ENCODE results near the gene TLX1. TPM values are rescaled to one million over a fixed set of nuclear protein-coding genes. Genes with fewer than 3 reads are reported as not detected.
A peak's percentile ranks its signal among the peaks of the same experiment; 100 is the strongest.

TLX1 gene
- total and polyA plus RNA-seq, 9 donors = not detected

DNA sequence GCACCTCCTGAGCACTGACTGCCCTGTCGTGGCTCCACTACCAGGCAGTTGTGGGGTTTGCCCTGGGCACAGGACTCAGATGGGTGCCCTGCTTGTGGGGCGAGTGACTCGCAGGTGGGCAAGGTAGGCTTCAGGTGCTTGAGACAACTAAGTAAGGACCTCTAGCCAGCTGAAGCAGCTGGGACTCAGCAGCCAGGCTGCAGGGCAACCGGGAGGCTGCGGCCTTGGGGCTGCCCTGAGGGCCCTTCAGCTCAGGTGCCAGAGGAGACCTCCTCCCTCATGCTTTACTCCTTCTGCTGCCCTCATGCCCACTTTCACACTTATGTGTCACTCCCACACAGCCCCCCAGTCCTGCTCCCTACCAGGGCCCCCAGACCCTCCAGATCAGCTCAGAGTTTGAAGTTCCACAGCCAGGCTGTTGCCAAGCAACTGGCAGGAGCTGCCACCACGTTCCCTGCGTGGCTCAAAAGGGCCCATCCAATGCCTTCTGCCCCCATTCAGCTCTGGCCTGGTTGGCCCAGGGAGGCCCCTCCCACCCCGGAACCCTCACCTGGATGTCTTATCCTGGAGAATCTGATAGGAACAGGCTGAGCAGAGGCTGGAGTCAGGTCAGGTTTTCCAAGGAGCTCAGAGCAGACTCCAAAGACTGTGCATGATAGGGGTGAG lies 10.0 kb downstream of the TLX1 start:
- no peak overlapping the region for H3K27ac ChIP-seq
- intact Hi-C loops (cut with DNase I) = loop anchor here in 1 of 4 donors (10.0 kb wide), 1 partner anchor 86 kb away; no protein-coding TSS in a partner anchor
- 42 to 46% (median 42%) methylated on average over 8 of the region's 8 CpGs for WGBS, 3 donors

DNA sequence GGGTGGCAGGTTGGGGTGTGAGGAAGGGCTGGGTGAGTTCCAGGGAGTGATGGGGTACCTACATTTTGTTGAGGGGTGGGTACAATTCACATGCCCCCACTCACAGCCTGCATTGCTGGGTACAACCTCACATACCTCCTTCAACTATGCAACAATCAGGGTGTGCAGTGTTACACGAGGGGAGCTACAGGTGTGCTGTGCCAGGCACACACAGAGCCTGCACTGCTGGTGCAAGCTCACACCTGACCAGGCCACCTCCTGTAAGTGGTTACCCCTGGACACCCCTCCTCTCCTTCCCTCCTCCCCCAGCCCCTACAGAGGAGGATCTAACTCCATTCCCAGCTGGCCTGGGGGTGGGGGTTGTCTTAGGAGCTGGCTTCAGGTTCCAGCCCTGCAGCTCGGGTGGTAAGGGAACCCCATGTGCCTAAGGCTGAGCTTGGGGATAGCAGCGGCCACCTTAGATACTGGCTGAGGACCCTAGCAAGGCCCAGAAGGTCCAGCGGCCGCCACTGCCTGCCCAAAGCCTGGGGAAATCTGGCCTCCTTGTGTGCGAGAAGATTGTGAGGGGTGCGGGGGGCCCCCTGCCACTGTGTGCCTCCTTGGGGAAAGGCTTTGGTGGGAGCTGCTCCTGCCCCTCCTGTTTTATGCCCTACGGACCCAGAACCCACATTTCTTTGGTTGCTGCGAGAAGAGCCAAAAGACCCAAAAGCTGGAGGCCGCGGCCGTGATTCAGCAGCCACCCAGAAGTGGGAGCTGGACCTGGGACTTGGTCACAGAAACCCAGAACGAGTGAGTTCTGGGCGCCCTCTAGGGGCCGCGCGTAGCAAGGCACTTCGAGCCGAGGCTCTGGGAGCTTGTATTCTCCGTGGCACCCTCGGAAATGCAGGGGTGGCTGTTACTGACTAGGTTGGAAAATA lies 10.8 kb downstream of the TLX1 start:
- H3K4me1 ChIP-seq (ENCODE audit: insufficient read depth) = no peaks in the 10 kb centered on the region
- H3K9me3 ChIP-seq = no peaks in the 10 kb centered on the region
- TF ChIP-seq, protein P1, sequence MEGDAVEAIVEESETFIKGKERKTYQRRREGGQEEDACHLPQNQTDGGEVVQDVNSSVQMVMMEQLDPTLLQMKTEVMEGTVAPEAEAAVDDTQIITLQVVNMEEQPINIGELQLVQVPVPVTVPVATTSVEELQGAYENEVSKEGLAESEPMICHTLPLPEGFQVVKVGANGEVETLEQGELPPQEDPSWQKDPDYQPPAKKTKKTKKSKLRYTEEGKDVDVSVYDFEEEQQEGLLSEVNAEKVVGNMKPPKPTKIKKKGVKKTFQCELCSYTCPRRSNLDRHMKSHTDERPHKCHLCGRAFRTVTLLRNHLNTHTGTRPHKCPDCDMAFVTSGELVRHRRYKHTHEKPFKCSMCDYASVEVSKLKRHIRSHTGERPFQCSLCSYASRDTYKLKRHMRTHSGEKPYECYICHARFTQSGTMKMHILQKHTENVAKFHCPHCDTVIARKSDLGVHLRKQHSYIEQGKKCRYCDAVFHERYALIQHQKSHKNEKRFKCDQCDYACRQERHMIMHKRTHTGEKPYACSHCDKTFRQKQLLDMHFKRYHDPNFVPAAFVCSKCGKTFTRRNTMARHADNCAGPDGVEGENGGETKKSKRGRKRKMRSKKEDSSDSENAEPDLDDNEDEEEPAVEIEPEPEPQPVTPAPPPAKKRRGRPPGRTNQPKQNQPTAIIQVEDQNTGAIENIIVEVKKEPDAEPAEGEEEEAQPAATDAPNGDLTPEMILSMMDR (IDR thresholded peaks at IDR 0.05) = peak; percentile 51 to 74 (median 59)
- TF ChIP-seq POLR2A (IDR thresholded peaks at IDR 0.05) = no peak
- peak; percentile 54 to 83 (median 67) for DNase-seq
- intact Hi-C loops (cut with DNase I) = loop anchor here in 1 of 4 donors (10.0 kb wide), 1 partner anchor 87 kb away; no protein-coding TSS in a partner anchor
- 7 to 9% (median 9%) methylated on average over 21 of the region's 21 CpGs for WGBS, 3 donors
- H3K27ac ChIP-seq = no peak overlapping the region
- peaks cover 7% of the 10 kb centered on the region for H3K27me3 ChIP-seq
- H3K36me3 ChIP-seq = no peaks in the 10 kb centered on the region
- H3K4me3 ChIP-seq = no peak overlapping the region

More for the DNA sequence above, 10.0 kb downstream of the TLX1 start:
- DNase-seq = no peak
- Histone ChIP-seq H3K27me3 (peaks cover 7% of the 10 kb centered on the region), H3K4me1 (ENCODE audit: insufficient read depth) (no peaks in the 10 kb centered on the region), H3K9me3 (no peaks in the 10 kb centered on the region), H3K36me3 (no peaks in the 10 kb centered on the region), H3K4me3 (no peak overlapping the region)
- TF ChIP-seq EP300 (IDR thresholded peaks at IDR 0.05) (no peak), POLR2A (IDR thresholded peaks at IDR 0.05) (no peak)
- TF ChIP-seq, protein P1 (IDR thresholded peaks at IDR 0.05) = no peak

DNA sequence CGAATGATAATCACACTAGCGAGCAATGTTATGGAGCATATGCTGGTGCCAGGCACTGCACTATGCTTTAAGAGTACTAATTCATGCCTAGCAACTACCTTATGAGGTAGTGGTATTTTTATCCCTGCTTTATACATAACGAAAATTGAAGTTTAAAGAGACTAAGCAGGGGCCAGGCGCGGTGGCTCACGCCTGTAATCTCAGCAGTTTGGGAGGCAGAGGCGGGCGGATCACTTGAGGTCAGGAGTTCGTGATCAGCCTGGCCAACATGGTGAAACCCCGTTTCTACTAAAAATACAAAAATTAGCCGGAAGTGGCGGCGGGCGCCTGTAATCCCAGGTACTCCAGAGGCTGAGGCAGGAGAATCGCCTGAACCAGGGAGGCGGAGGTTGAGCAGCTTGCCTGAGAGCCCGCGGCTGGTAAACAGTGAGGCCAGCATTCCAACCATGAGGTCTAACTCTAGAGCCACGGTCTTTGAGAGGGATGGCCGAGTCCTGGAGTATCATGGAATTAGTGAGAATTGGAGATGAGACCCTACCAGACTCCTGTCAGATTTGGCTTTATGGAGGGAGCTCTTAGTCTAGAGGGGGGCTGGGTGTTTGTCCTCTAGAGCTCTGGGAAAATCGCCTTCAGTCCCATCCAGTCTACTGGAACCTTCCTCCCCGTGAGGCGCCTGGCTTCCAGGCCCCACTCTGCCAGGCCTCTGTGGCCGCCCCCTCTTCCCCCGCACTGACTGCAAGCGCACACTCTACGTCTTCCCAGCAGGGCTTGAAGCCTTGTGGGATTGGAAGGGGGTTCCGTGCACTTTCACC lies 11.6 kb downstream of the TLX1 start:
- intact Hi-C loops (cut with DNase I) = loop anchor here in 1 of 4 donors (10.0 kb wide), 1 partner anchor 88 kb away; no protein-coding TSS in a partner anchor
- Histone ChIP-seq H3K27ac (no peak overlapping the region), H3K4me1 (ENCODE audit: insufficient read depth) (no peaks in the 10 kb centered on the region), H3K9me3 (no peaks in the 10 kb centered on the region), H3K27me3 (peaks cover 7% of the 10 kb centered on the region), H3K4me3 (no peak overlapping the region), H3K36me3 (no peaks in the 10 kb centered on the region)
- DNase-seq = no peak
- TF ChIP-seq POLR2A (IDR thresholded peaks at IDR 0.05) (no peak), EP300 (IDR thresholded peaks at IDR 0.05) (no peak)
- TF ChIP-seq, protein P1 (IDR thresholded peaks at IDR 0.05) = no peak
- 17 to 29% (median 21%) methylated on average over 28 of the region's 28 CpGs for WGBS, 3 donors

DNA sequence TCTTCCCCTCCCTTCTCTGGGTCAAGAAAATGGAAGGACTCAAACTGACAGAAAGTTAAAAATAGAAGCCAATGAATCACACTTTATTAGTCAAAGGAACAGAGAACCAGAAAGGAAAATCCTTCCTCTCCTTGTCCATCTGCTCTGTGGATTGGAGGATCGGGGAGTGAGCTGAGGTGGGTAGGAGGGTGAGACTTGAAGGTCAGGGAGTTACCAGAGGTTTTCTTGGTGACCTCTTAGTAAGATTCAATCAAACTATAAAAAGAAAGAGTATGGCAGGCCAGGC lies 12.2 kb downstream of the TLX1 start:
- no peak overlapping the region for H3K27ac ChIP-seq
- intact Hi-C loops (cut with DNase I) = loop anchor here in 1 of 4 donors (10.0 kb wide), 1 partner anchor 88 kb away; no protein-coding TSS in a partner anchor
- WGBS, 3 donors = 29 to 45% (median 41%) methylated on average over 1 of the region's 1 CpG
- DNase-seq = no peak
- H3K4me1 ChIP-seq (ENCODE audit: insufficient read depth) = no peaks in the 10 kb centered on the region
- H3K36me3 ChIP-seq = no peaks in the 10 kb centered on the region
- no peak overlapping the region for H3K4me3 ChIP-seq
- TF ChIP-seq, protein P1 (IDR thresholded peaks at IDR 0.05) = no peak
- TF ChIP-seq POLR2A (IDR thresholded peaks at IDR 0.05) (no peak), EP300 (IDR thresholded peaks at IDR 0.05) (no peak)
- no peaks in the 10 kb centered on the region for H3K9me3 ChIP-seq
- H3K27me3 ChIP-seq = peaks cover 7% of the 10 kb centered on the region

All from ovary (tissue), 9 donors.